HepG2 (cell line): ENCODE data around the gene KIAA0232. TPM values are rescaled to one million over a fixed set of nuclear protein-coding genes. Genes with fewer than 3 reads are reported as not detected.

Experiments
- KDM4B ChIP-seq: sonication (generic); formaldehyde crosslinking; IDR thresholded peaks from 2 replicates; pipeline ENCODE4 v1.4.0; 2020; ENCODE audit warnings: missing genetic modification reagents
- KDM6A ChIP-seq: IDR thresholded peaks from 2 replicates; pipeline ENCODE4 v1.6.1; 2016; ENCODE audit warnings: low read depth
- KMT2B ChIP-seq: IDR thresholded peaks from 2 replicates; pipeline ENCODE4 v1.6.1; 2016; ENCODE audit warnings: missing genetic modification reagents, missing compliant biosample characterization
- MAFG ChIP-seq: sonication (generic); formaldehyde crosslinking; IDR thresholded peaks from 2 replicates; pipeline ENCODE4 v1.5.1; 2020; ENCODE audit warnings: mild to moderate bottlenecking, missing genetic modification reagents
- NFE2 ChIP-seq: sonication (generic); formaldehyde crosslinking; IDR thresholded peaks from 2 replicates; pipeline ENCODE4 v1.4.0; 2020; ENCODE audit warnings: missing genetic modification reagents
- PRDM15 ChIP-seq: sonication (generic); formaldehyde crosslinking; IDR thresholded peaks from 2 replicates; pipeline ENCODE4 v1.4.0; 2020; ENCODE audit warnings: missing genetic modification reagents
- REPIN1 ChIP-seq: sonication (generic); formaldehyde crosslinking; IDR thresholded peaks from 2 replicates; pipeline ENCODE4 v1.8.0; 2022; ENCODE audit warnings: missing genetic modification reagents, low read depth, mild to moderate bottlenecking, borderline replicate concordance
- ZNF383 ChIP-seq: sonication (generic); formaldehyde crosslinking; IDR thresholded peaks from 2 replicates; pipeline ENCODE4 v1.4.0; 2020; ENCODE audit warnings: missing genetic modification reagents, mild to moderate bottlenecking, borderline replicate concordance
- ZNF547 ChIP-seq: sonication (generic); formaldehyde crosslinking; IDR thresholded peaks from 2 replicates; pipeline ENCODE4 v1.5.1; 2020; ENCODE audit warnings: mild to moderate bottlenecking, missing genetic modification reagents
- ZNF691 ChIP-seq: sonication (generic); formaldehyde crosslinking; IDR thresholded peaks from 2 replicates; pipeline ENCODE4 v1.4.0; 2020; ENCODE audit warnings: missing genetic modification reagents, low read depth, mild to moderate bottlenecking, borderline replicate concordance
- ZNF75D ChIP-seq: sonication (generic); formaldehyde crosslinking; IDR thresholded peaks from 2 replicates; pipeline ENCODE4 v1.8.1; 2023; ENCODE audit warnings: missing genetic modification reagents, mild to moderate bottlenecking, borderline replicate concordance
- ZNF761 ChIP-seq: sonication (generic); formaldehyde crosslinking; conservative IDR thresholded peaks from 2 replicates; pipeline ENCODE4 v1.4.0; 2020; ENCODE audit warnings: mild to moderate bottlenecking, missing genetic modification reagents
- ZNF841 ChIP-seq: sonication (generic); formaldehyde crosslinking; IDR thresholded peaks from 2 replicates; pipeline ENCODE4 v1.8.1; 2023; ENCODE audit warnings: missing genetic modification reagents, borderline replicate concordance
- polyA plus RNA-seq, 8 experiments: library from polyadenylated mRNA; depleted of rRNA in 3 of 8; stranded (reverse) in 7 of 8; unstranded in 1 of 8; fragments of >200 nt; fragmentation: Illumina TruSeq in 4 of 8; extraction: Trizol in 4 of 8; gene quantifications; 2 replicates each; pipeline versions ENCODE4 v1.2.1 to v1.2.3, GENCODE V29; 2011 to 2016; ENCODE audit warnings: low read depth in 4 of 8, missing spikeins in 1 of 8, mixed read lengths in 1 of 8; ENCODE audit not compliant: insufficient read depth in 1 of 8
- total RNA-seq, 5 experiments: library from RNA; depleted of rRNA; stranded (reverse); fragments of >200 nt; fragmentation: Illumina TruSeq; extraction: Trizol; gene quantifications; 2 replicates each; pipeline ENCODE4 v1.2.3, GENCODE V29; 2016; ENCODE audit warnings: low read depth in 1 of 5
- TF ChIP-seq, protein P1 (sequence below): sonication (generic); formaldehyde crosslinking; IDR thresholded peaks from 2 replicates; pipeline ENCODE4 v1.4.0; 2020; ENCODE audit warnings: mild to moderate bottlenecking, missing genetic modification reagents
- TF ChIP-seq, protein P2 (sequence below): sonication (generic); formaldehyde crosslinking; IDR thresholded peaks from 2 replicates; pipeline ENCODE4 v1.4.0; 2020; ENCODE audit warnings: mild to moderate bottlenecking, missing genetic modification reagents
- TF ChIP-seq, protein P3 (sequence below): IDR thresholded peaks from 2 replicates; pipeline ENCODE4 v1.6.1; 2016
- TF ChIP-seq, protein P4 (sequence below): IDR thresholded peaks from 2 replicates; pipeline ENCODE4 v1.6.1; 2016; ENCODE audit warnings: missing compliant biosample characterization, missing genetic modification reagents, borderline replicate concordance

The KIAA0232 gene
- total and polyA plus RNA-seq, 2 of the 13 experiments (the other 11 are each of a cell fraction or from before 2014, with no cell fraction given) = 7.8 to 17.1 TPM

DNA sequence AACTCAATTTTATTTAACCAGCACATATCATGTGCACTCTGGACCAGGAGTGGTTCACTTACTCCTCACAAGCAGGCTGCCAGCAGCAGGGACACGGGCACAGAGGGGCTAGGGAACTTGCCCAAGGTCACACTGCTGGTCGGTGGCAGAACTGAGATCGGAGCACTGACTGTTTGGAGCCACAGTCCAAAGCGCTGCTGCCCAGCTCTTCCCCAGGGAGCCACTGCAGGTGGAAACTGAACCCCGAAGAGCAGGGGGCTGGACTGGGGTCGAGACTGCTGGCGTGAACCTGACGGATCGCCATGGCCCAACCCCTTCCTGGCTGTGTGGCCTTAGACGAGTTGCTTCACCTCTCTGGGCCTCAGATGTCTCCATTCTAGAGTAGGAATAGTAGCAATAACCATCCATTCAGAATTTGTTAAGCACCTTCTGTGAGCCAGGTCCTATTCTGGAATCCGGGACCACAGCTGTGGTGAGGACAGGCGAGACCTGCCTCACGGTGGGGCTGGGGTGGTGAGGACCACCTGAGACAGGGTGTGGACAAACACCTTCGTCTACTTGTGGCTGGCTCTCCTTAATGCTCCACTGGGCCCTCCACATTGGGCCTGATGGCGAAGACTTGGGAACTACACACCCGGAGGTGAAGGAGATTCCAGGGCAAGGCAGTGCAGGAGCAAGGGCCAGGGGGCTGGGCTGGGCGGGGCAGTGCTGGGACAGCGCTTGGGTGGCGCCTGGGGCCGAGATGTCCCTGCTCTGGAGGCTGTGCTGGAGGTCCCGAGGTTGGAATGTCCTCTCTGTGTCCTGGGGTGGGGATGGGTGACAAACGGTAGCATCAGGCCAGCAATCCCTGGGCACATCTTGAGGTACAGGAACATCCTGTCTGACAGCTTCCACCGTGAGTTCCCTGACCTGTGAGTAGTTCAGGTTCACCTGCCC lies 32.0 kb upstream of the KIAA0232 start (continued):
- no peak for TF ChIP-seq PRDM15 (CRISPR knock-in tag)
- TF ChIP-seq MAFG (CRISPR knock-in tag) = no peak
- TF ChIP-seq ZNF383 = no peak
- TF ChIP-seq NFE2 (CRISPR knock-in tag) = no peak
- no peak for TF ChIP-seq ZNF841
- TF ChIP-seq ZNF691 (CRISPR knock-in tag) = peak; percentile 43; the same call in 1 of the 2 replicates
- TF ChIP-seq KDM6A (CRISPR knock-in tag) = no peak
- no peak for TF ChIP-seq ZNF761 (CRISPR knock-in tag)
- no peak for TF ChIP-seq REPIN1 (CRISPR knock-in tag)
- no peak for TF ChIP-seq KMT2B (CRISPR knock-in tag)
- TF ChIP-seq, protein P1, sequence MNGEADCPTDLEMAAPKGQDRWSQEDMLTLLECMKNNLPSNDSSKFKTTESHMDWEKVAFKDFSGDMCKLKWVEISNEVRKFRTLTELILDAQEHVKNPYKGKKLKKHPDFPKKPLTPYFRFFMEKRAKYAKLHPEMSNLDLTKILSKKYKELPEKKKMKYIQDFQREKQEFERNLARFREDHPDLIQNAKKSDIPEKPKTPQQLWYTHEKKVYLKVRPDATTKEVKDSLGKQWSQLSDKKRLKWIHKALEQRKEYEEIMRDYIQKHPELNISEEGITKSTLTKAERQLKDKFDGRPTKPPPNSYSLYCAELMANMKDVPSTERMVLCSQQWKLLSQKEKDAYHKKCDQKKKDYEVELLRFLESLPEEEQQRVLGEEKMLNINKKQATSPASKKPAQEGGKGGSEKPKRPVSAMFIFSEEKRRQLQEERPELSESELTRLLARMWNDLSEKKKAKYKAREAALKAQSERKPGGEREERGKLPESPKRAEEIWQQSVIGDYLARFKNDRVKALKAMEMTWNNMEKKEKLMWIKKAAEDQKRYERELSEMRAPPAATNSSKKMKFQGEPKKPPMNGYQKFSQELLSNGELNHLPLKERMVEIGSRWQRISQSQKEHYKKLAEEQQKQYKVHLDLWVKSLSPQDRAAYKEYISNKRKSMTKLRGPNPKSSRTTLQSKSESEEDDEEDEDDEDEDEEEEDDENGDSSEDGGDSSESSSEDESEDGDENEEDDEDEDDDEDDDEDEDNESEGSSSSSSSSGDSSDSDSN = no peak
- TF ChIP-seq, protein P2, sequence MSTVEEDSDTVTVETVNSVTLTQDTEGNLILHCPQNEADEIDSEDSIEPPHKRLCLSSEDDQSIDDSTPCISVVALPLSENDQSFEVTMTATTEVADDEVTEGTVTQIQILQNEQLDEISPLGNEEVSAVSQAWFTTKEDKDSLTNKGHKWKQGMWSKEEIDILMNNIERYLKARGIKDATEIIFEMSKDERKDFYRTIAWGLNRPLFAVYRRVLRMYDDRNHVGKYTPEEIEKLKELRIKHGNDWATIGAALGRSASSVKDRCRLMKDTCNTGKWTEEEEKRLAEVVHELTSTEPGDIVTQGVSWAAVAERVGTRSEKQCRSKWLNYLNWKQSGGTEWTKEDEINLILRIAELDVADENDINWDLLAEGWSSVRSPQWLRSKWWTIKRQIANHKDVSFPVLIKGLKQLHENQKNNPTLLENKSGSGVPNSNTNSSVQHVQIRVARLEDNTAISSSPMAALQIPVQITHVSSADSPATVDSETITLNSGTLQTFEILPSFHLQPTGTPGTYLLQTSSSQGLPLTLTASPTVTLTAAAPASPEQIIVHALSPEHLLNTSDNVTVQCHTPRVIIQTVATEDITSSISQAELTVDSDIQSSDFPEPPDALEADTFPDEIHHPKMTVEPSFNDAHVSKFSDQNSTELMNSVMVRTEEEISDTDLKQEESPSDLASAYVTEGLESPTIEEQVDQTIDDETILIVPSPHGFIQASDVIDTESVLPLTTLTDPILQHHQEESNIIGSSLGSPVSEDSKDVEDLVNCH (CRISPR knock-in tag) = no peak
- TF ChIP-seq ZNF547 (CRISPR knock-in tag) = no peak
- no peak for TF ChIP-seq ZNF75D (CRISPR knock-in tag)
- no peak for TF ChIP-seq KDM4B (CRISPR knock-in tag)
- TF ChIP-seq, protein P3, sequence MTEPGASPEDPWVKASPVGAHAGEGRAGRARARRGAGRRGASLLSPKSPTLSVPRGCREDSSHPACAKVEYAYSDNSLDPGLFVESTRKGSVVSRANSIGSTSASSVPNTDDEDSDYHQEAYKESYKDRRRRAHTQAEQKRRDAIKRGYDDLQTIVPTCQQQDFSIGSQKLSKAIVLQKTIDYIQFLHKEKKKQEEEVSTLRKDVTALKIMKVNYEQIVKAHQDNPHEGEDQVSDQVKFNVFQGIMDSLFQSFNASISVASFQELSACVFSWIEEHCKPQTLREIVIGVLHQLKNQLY (CRISPR knock-in tag) = no peak
- TF ChIP-seq, protein P4, sequence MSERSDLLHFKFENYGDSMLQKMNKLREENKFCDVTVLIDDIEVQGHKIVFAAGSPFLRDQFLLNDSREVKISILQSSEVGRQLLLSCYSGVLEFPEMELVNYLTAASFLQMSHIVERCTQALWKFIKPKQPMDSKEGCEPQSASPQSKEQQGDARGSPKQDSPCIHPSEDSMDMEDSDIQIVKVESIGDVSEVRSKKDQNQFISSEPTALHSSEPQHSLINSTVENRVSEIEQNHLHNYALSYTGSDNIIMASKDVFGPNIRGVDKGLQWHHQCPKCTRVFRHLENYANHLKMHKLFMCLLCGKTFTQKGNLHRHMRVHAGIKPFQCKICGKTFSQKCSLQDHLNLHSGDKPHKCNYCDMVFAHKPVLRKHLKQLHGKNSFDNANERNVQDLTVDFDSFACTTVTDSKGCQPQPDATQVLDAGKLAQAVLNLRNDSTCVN (CRISPR knock-in tag) = 0 out of 2 replicates have a peak, but pooled peaks have one; percentile 21
